ENCODE measurements around the gene STXBP6.

- TF ChIP-seq CTCF (IDR thresholded peaks at IDR 0.05): no peak
- TF ChIP-seq EZH2 (IDR thresholded peaks at IDR 0.05): no peak
- no peak for TF ChIP-seq EZH2phosphoT487 (IDR thresholded peaks at IDR 0.05)
These were observed 248.9 kb downstream of the STXBP6 start for GRCh38 chr14:24801024-24801423.

Measured in neural progenitor cell (in vitro differentiated cells).